ENCODE data around the gene RRAS2.
"Not testable (repeated sequence)": the region's sequence is repeated elsewhere in the genome, so short reads cannot be mapped to it uniquely, and the experiment has no call there.

The RRAS2 gene

GRCh38 chr11:14288189-14288935 is 70.6 kb downstream of the RRAS2 start:
- no peak overlapping the region for H3K18ac ChIP-seq (ENCODE audit: low read length)
- H4K12ac ChIP-seq (ENCODE audit: low read depth, low read length): no peak overlapping the region
- H3K4me1 ChIP-seq (ENCODE audit: control insufficient read depth in 1 of 2, insufficient read depth in 2 of 2, low read length in 2 of 2): no peaks in the 10 kb centered on the region
- H3K4me3 ChIP-seq (ENCODE audit: low read depth, low read length): no peak overlapping the region
- no peak overlapping the region for H4K8ac ChIP-seq (ENCODE audit: low read depth, low read length)
- H3K36me3 ChIP-seq (ENCODE audit: control insufficient read depth in 1 of 2, insufficient read depth in 2 of 2, low read length in 2 of 2): peaks cover 1 to 7% of the 10 kb centered on the region in 2 experiments
- no peaks in the 10 kb centered on the region for H3K79me1 ChIP-seq (ENCODE audit: low read length)
- H3K9me3 ChIP-seq (ENCODE audit: insufficient read depth, low read depth, low read length): no peaks in the 10 kb centered on the region
- no peaks in the 10 kb centered on the region for H3K79me2 ChIP-seq (ENCODE audit: control insufficient read depth, insufficient read depth, low read length, poor library complexity)
- H3K4ac ChIP-seq (ENCODE audit: low read depth, low read length): no peak overlapping the region
- no peak overlapping the region for H4K91ac ChIP-seq (ENCODE audit: low read depth, low read length)
- no peak overlapping the region for H2BK5ac ChIP-seq (ENCODE audit: low read depth, low read length, poor library complexity)
- H3K23ac ChIP-seq (ENCODE audit: low read length): no peak overlapping the region
- H2BK120ac ChIP-seq (ENCODE audit: insufficient read depth, low read length, poor library complexity): no peak overlapping the region
- H2BK12ac ChIP-seq (ENCODE audit: low read length): no peak overlapping the region
- no peak overlapping the region for H2AFZ ChIP-seq (ENCODE audit: insufficient read depth, low read length, poor library complexity)
- no CpG with 5 or more reads among the region's 2 CpGs for WGBS (ENCODE audit: extremely low coverage, insufficient coverage, insufficient read length)
- H3K27ac ChIP-seq (ENCODE audit: low read depth, low read length): no peak overlapping the region
- DNase-seq: peak in 1 of 2 donors; percentile 80
- H2AK5ac ChIP-seq (ENCODE audit: low read length): no peak overlapping the region
- H3K9ac ChIP-seq (ENCODE audit: low read length): no peak overlapping the region
- H3K4me2 ChIP-seq (ENCODE audit: low read length): no peak overlapping the region
- no peaks in the 10 kb centered on the region for H3K27me3 ChIP-seq (ENCODE audit: insufficient read depth, low read length)
- no peak overlapping the region for H3K14ac ChIP-seq (ENCODE audit: low read length)

GRCh38 chr11:14278869-14279268 is 80.1 kb downstream of the RRAS2 start:
- not testable (repeated sequence) for H2BK120ac ChIP-seq (ENCODE audit: insufficient read depth, low read length, poor library complexity); H3K79me1 ChIP-seq (ENCODE audit: low read length); H2BK5ac ChIP-seq (ENCODE audit: low read depth, low read length, poor library complexity); DNase-seq; H3K4me3 ChIP-seq (ENCODE audit: low read depth, low read length); H2BK12ac ChIP-seq (ENCODE audit: low read length); H3K23ac ChIP-seq (ENCODE audit: low read length); H2AFZ ChIP-seq (ENCODE audit: insufficient read depth, low read length, poor library complexity); H3K9me3 ChIP-seq (ENCODE audit: insufficient read depth, low read depth, low read length); H3K79me2 ChIP-seq (ENCODE audit: control insufficient read depth, insufficient read depth, low read length, poor library complexity); H3K4me2 ChIP-seq (ENCODE audit: low read length); H3K27me3 ChIP-seq (ENCODE audit: insufficient read depth, low read length); H2AK5ac ChIP-seq (ENCODE audit: low read length); H3K36me3 ChIP-seq (ENCODE audit: control insufficient read depth in 1 of 2, insufficient read depth in 2 of 2, low read length in 2 of 2); H4K8ac ChIP-seq (ENCODE audit: low read depth, low read length); H3K4me1 ChIP-seq (ENCODE audit: control insufficient read depth in 1 of 2, insufficient read depth in 2 of 2, low read length in 2 of 2); H4K91ac ChIP-seq (ENCODE audit: low read depth, low read length); H3K14ac ChIP-seq (ENCODE audit: low read length); H3K9ac ChIP-seq (ENCODE audit: low read length); H4K12ac ChIP-seq (ENCODE audit: low read depth, low read length); H3K27ac ChIP-seq (ENCODE audit: low read depth, low read length); H3K18ac ChIP-seq (ENCODE audit: low read length); H3K4ac ChIP-seq (ENCODE audit: low read depth, low read length)
- WGBS (ENCODE audit: extremely low coverage, insufficient coverage, insufficient read length): no CpG with 5 or more reads among the region's 1 CpG

GRCh38 chr11:14275076-14275475 is 83.9 kb downstream of the RRAS2 start:
- no peak overlapping the region for H2BK12ac ChIP-seq (ENCODE audit: low read length)
- no peak overlapping the region for H3K4ac ChIP-seq (ENCODE audit: low read depth, low read length)
- H3K79me2 ChIP-seq (ENCODE audit: control insufficient read depth, insufficient read depth, low read length, poor library complexity): no peaks in the 10 kb centered on the region
- no peak overlapping the region for H3K4me3 ChIP-seq (ENCODE audit: low read depth, low read length)
- peak; percentile 58 to 73 for DNase-seq
- peaks cover 0 to 7% of the 10 kb centered on the region in 2 experiments for H3K4me1 ChIP-seq (ENCODE audit: control insufficient read depth in 1 of 2, insufficient read depth in 2 of 2, low read length in 2 of 2)
- H3K9me3 ChIP-seq (ENCODE audit: insufficient read depth, low read depth, low read length): no peaks in the 10 kb centered on the region
- H4K8ac ChIP-seq (ENCODE audit: low read depth, low read length): no peak overlapping the region
- H3K36me3 ChIP-seq (ENCODE audit: control insufficient read depth in 1 of 2, insufficient read depth in 2 of 2, low read length in 2 of 2): peaks cover 0 to 10% of the 10 kb centered on the region in 2 experiments
- no peak overlapping the region for H4K91ac ChIP-seq (ENCODE audit: low read depth, low read length)
- H3K4me2 ChIP-seq (ENCODE audit: low read length): peak overlapping the region; percentile 36
- H2AK5ac ChIP-seq (ENCODE audit: low read length): no peak overlapping the region
- H3K18ac ChIP-seq (ENCODE audit: low read length): no peak overlapping the region
- H2BK120ac ChIP-seq (ENCODE audit: insufficient read depth, low read length, poor library complexity): no peak overlapping the region
- no peak overlapping the region for H3K9ac ChIP-seq (ENCODE audit: low read length)
- peak overlapping the region; percentile 86 for H3K27ac ChIP-seq (ENCODE audit: low read depth, low read length)
- H2AFZ ChIP-seq (ENCODE audit: insufficient read depth, low read length, poor library complexity): no peak overlapping the region
- no peaks in the 10 kb centered on the region for H3K27me3 ChIP-seq (ENCODE audit: insufficient read depth, low read length)
- H2BK5ac ChIP-seq (ENCODE audit: low read depth, low read length, poor library complexity): peak overlapping the region; percentile 60
- no peak overlapping the region for H3K23ac ChIP-seq (ENCODE audit: low read length)
- H3K79me1 ChIP-seq (ENCODE audit: low read length): no peaks in the 10 kb centered on the region
- no peak overlapping the region for H4K12ac ChIP-seq (ENCODE audit: low read depth, low read length)
- no peak overlapping the region for H3K14ac ChIP-seq (ENCODE audit: low read length)

- no peak overlapping the region for H4K91ac ChIP-seq (ENCODE audit: low read depth, low read length)
- H3K4me2 ChIP-seq (ENCODE audit: low read length): no peak overlapping the region
- no peak overlapping the region for H3K23ac ChIP-seq (ENCODE audit: low read length)
- H3K9me3 ChIP-seq (ENCODE audit: insufficient read depth, low read depth, low read length): no peaks in the 10 kb centered on the region
- H4K8ac ChIP-seq (ENCODE audit: low read depth, low read length): no peak overlapping the region
- no peak overlapping the region for H3K14ac ChIP-seq (ENCODE audit: low read length)
- H2AK5ac ChIP-seq (ENCODE audit: low read length): no peak overlapping the region
- peaks cover 0 to 10% of the 10 kb centered on the region in 2 experiments for H3K36me3 ChIP-seq (ENCODE audit: control insufficient read depth in 1 of 2, insufficient read depth in 2 of 2, low read length in 2 of 2)
- H3K9ac ChIP-seq (ENCODE audit: low read length): no peak overlapping the region
- H2BK5ac ChIP-seq (ENCODE audit: low read depth, low read length, poor library complexity): no peak overlapping the region
- H3K79me1 ChIP-seq (ENCODE audit: low read length): no peaks in the 10 kb centered on the region
- H2AFZ ChIP-seq (ENCODE audit: insufficient read depth, low read length, poor library complexity): no peak overlapping the region
- no peak overlapping the region for H3K4ac ChIP-seq (ENCODE audit: low read depth, low read length)
- H3K18ac ChIP-seq (ENCODE audit: low read length): no peak overlapping the region
- no peaks in the 10 kb centered on the region for H3K27me3 ChIP-seq (ENCODE audit: insufficient read depth, low read length)
- no peak overlapping the region for H2BK12ac ChIP-seq (ENCODE audit: low read length)
- H3K79me2 ChIP-seq (ENCODE audit: control insufficient read depth, insufficient read depth, low read length, poor library complexity): no peaks in the 10 kb centered on the region
- WGBS (ENCODE audit: extremely low coverage, insufficient coverage, insufficient read length): no CpG with 5 or more reads among the region's 2 CpGs
- no peak overlapping the region for H4K12ac ChIP-seq (ENCODE audit: low read depth, low read length)
- no peak for DNase-seq
- no peak overlapping the region for H3K27ac ChIP-seq (ENCODE audit: low read depth, low read length)
- H3K4me1 ChIP-seq (ENCODE audit: control insufficient read depth in 1 of 2, insufficient read depth in 2 of 2, low read length in 2 of 2): peaks cover 0 to 7% of the 10 kb centered on the region in 2 experiments
- no peak overlapping the region for H2BK120ac ChIP-seq (ENCODE audit: insufficient read depth, low read length, poor library complexity)
- no peak overlapping the region for H3K4me3 ChIP-seq (ENCODE audit: low read depth, low read length)
These were observed 85.1 kb downstream of the RRAS2 start for GRCh38 chr11:14273895-14274294.

Data from trophoblast cell (in vitro differentiated cells and primary cell).